CD4-positive, alpha-beta T cell treated with Interleukin-12 subunit alpha and Interleukin-12 subunit beta, for 1 hour (primary cell): Measurements from ENCODE around the gene GGACT.
"Not testable (repeated sequence)": the region's sequence is repeated elsewhere in the genome, so short reads cannot be mapped to it uniquely, and the experiment has no call there.

Experiments
- DNase-seq: peaks from one replicate; pipeline ENCODE4 v3.0.0-alpha.2; 2020

Gene GGACT

GRCh38 chr13:100600915-100601314 lies 12.3 kb upstream of the GGACT start:
- no peak for DNase-seq

GRCh38 chr13:100600461-100600860 lies 11.9 kb upstream of the GGACT start:
- no peak for DNase-seq

- no peak for DNase-seq
Observed at GRCh38 chr13:100597253-100597652, 8.7 kb upstream of the GGACT start.

DNA sequence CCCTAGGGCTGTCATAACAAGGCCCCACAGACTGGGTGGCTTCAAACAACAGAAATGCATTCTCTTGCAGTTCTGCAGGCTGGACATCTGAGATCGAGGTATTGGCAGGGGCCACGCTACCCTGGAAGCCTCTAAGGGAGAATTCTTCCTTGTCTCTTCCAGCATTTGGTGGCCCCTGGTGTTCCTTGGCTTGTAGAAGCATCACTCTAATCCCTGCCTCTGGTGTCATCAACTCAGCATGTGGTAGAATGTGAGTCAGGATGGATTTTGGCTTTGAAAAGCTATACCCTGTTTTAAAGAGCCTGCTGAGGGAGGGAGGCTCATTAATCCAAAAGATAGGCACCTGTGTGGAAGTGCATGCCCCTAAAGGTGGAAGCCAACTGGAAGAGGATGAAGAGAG lies 7.9 kb upstream of the GGACT start:
- no peak for DNase-seq

- no peak for DNase-seq
Observed at GRCh38 chr13:100594731-100595130, 6.1 kb upstream of the GGACT start.

DNA sequence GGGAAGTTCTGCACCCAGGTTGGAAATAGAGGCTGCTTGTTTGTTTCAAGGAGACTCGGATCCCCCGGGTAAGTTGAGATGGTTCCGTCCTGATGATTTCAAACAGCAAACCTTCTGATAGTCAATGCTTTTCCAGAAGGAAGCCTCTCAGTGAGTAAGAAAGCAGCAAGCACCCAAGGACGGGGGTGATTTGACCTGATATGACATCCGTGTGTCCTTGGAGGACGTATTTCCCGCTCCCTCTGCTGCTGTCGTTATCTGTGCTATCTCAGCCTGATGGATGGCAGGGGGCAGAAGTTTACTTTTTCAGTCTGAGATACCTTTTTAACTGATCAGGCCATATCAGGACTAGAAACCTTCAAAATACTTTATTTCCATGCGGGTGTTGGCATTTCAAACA lies 5.7 kb upstream of the GGACT start:
- DNase-seq, result no peak

DNA sequence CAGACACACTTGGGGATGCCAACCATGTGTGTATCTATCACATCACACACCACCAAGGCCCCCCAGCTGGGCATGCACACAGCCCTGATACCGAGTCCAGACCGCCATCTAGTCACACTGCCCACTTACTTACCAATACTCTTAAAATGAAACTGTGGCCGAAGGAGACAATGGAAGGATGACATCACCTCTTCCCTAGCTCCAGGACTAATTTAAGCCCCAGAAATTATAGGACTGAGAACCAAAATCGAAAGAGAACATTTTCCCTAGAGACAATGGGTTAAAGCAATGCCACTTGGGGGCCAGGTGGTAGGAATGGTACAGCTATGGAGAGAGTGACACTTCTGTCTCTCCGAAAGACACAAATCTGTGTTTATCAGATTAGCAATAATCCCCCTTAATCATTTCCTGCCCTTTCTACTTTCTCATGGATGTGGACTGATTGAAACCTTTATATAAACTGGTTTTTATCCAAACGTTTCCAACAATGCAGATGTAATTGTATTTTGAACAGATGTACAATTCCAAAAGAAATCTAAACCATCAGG lies 663 bp upstream of the GGACT start:
- DNase-seq, result peak; percentile 4

- DNase-seq, result peak; percentile 23
Observed at GRCh38 chr13:100584896-100585295, 3.7 kb downstream of the GGACT start.

GRCh38 chr13:100581504-100581903 lies 7.1 kb downstream of the GGACT start:
- no peak for DNase-seq

DNA sequence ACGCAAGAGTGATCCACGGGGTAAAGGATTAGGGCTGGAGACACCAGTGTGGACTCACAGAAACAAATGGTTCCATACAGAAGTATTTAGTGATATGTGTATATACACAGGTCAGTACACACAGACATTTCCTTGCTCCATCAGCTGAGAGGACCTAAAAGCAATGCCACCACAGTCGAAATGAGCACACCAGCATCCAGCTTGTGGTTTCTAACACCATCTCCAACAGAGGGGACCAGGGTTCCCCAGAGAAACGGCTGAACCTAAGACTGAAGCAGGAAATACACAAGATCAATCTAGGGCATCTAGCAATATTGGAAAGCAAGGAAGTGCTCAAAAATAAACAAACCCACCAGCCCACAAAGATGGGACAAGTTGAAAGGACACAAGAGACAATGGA lies 7.6 kb downstream of the GGACT start:
- no peak for DNase-seq

DNA sequence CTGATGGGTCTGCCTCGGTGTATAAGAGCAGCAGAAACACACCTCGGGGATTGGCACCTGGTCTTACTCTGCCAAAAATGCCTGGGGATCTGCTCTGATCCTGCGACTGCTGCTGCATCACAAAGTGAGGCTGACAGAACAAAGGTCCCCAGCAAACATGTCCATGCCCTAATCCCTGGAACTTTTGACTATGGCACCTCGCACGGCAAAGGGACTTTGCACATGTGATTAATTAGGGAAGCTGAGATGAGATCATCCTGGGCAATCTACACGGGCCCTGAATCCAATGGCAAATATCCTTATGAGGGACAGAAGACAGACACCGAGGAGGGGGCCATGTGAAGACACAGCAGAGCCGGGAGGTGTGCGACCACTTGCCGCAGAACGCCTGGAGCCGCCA lies 8.5 kb downstream of the GGACT start:
- no peak for DNase-seq

GRCh38 chr13:100577239-100577638 lies 11.3 kb downstream of the GGACT start:
- DNase-seq, result not testable (repeated sequence)

DNA sequence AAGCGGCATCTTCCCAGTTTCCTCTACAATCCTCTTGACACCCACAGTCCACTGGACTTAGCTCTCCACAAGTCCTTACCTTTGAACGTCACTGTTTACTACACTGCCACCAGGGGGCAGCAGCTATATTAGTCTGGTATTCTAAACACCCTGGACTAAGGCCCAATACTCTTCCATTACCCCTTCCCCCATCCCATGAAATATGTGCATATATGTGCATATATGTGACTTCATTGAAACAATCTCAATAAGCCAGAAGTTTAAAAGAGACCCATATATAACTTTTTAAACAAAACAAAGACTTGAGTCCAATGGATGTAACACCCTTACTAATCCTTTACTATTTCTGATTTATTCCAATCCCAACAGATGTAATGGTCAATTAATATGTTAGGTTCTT lies 15.5 kb downstream of the GGACT start:
- peak; percentile 75 for DNase-seq

GRCh38 chr13:100566543-100566942 lies 22.0 kb downstream of the GGACT start:
- no peak for DNase-seq

DNA sequence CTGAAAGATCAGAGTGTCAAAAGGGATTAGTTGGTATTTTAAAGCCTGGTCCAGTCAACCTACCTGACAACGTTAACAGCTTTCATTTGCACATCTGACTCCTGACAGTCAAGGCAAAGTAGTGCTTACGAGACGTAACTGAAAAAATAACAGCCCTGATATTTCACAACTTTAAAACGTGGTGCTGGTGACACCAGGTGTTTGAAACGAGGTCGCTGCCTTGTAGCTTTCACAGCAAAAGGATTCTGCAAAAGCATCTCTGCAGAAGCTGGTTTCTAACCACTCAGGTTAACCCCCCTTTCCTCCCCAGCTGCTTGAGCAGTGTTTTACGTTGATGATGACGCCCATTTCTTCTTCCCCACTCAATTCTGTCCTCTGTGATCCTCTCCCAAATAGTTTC lies 23.3 kb downstream of the GGACT start:
- no peak for DNase-seq

DNA sequence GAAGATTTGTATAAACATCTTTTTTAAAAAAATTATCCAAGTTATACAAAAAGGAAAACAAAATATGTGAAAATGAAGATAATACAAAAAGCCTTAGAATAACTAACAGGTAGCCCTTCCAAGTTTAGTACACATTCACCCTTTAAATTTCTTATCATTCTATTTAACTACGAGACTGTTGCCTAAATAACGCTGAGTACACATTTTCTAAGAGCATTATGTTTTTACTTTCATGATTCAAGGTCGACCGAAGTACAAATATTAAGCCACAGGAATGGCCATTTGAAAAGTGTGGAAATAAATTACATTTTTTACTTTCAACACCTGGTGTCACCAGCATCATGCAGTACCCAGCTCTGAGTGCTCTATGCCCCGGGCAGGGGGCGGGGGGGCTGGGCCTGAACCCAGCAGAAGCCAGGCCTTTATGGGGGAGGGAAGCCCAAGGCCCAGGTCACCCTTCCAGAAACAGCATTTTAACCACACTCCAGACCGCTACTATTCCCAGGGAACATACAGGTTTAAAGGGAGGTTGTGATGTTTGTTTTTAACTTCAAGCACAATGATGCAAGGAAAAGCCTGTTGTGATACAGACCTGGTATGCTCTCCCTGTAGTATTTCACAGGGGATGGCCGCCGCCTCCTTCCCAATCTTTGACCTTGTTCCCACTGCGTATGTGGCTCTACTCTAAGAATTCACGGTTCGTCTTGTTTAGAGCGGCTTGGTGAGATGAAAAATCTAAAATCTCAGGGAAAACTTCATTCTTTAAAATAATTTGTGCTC lies 24.0 kb downstream of the GGACT start:
- no peak for DNase-seq

GRCh38 chr13:100563779-100564178 lies 24.8 kb downstream of the GGACT start:
- no peak for DNase-seq

GRCh38 chr13:100561599-100562204 lies 26.9 kb downstream of the GGACT start:
- no peak for DNase-seq

DNA sequence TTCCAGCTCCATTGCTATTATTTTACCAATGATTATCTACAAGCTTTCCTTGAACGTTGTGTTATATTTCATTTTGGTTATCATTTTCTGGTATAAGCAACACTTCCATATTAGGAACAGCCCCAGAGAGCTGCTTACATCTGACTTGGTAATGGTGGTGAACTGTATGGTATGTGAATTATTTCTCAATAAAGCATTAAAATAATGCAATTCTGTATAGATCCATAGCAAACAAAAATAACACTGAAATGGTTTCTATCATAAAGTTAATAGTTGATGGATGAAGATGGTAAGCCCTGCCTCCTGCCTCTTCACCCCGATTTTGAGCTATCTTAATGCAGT lies 27.5 kb downstream of the GGACT start:
- DNase-seq, result no peak

DNA sequence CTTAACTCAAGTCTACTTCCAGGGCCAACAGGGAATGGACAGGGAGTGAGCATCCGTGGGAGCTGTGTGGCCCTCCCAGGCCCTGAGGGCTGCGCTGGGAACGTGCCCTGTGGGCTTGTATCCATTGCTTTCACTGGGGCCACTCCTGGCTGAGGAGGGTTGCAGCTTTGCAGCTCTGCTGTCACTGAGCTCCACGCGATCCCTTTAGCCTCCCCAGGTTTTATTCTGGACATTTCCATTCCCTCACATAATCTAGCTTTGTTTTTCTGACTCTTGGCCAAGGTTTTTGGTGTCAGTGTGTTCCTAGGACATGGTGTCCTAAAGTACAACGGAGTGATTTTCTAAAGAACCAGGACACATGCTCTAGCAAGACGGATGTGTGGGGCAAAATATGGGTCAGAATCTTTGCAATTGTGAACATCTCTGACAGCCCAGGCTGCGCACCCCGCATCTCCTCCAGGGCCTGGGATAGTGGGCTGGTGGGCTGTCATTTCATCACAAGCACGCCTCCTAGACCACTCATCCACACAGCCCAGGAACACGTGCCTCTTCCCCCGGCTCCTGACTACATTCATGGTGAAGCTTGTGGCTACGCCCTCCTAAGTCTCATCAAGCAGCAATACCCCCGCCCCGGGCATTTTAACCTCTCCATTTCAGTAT lies 28.0 kb downstream of the GGACT start:
- DNase-seq, result no peak

DNA sequence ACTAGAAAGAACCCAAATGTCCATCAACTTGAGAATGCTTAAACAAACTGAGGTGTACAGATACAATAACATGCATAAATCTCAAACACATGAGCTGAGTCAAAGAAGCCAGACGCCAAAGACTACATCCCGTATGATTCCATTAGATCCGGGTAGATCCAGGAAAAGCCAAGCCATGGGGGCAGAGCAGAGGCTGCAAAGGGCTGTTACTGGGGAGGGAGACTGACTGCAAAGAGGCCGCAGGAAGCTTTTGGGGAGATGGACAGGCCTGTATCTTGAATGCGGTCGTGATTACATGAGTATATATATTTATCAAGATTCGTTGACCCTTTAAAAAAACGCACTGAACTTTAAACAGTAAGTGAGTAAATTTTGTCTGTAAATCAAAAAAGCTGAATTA lies 28.7 kb downstream of the GGACT start:
- DNase-seq, result no peak

- DNase-seq, result no peak
Observed at GRCh38 chr13:100552755-100553154, 35.8 kb downstream of the GGACT start.

- no peak for DNase-seq
Observed at GRCh38 chr13:100549316-100549715, 39.3 kb downstream of the GGACT start.

DNA sequence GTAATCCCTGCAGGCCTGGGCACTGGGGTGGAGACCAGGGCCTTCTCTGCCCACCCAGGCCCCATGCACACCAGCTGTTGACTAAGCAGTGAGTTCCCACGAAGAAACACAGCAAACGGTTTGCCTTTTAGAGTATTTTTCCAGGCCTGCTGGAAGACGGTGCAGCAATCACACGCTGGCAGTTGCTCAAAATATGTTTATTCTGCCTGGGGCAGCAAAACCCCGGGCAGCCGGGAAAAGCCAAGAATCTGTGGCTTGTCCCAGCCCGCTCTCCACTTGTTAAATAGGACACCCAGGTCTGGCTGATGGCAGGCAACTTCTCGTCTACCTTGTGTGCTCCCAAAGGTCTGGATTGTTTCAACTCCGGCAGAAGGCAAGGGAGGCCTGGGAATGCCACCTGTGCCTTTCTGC lies 40.8 kb downstream of the GGACT start:
- no peak for DNase-seq
